Erythroblast (primary cell): ENCODE data around the gene C5orf52.

ENCODE experiments used
- GATA1 ChIP-seq: IDR thresholded peaks from 2 replicates; pipeline ENCODE4 v1.6.1; 2011; ENCODE audit warnings: low read depth, mild to moderate bottlenecking, control low read depth, low read length, moderate library complexity
- POLR2A ChIP-seq: IDR thresholded peaks from 2 replicates; pipeline ENCODE4 v1.6.1; 2011; ENCODE audit warnings: mild to moderate bottlenecking, low read length

DNA sequence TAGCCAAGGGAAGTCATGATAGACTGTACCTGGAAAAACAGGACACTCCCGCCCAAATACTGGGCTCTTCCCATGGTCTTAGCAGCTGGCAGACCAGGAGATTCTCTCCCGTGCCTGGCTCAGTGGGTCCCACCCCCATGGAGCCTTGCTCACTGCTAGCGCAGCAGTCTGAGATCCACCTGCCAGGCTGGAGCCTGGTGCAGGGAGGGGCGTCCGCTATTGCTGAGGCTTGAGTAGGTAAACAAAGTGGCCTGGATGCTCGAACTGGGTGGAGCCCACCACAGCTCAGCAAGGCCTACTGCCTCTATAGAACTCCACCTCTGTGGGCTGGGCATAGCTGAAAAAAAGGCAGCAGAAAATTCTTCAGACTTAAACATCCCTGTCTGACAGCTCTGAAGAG, 49.8 kb downstream of the C5orf52 start:
- no peak for TF ChIP-seq POLR2A
- no peak for TF ChIP-seq GATA1
